Right lobe of liver (tissue), 6 donors: ENCODE data around the gene DNAJC15. TPM values are rescaled to one million over a fixed set of nuclear protein-coding genes. Genes with fewer than 3 reads are reported as not detected.

Experiments
- ATAC-seq, 4 donors: fragments of 200-7000 bp; cut with Tn5 transposase; one replicate each; pipeline ENCODE4 v1.9.1; 2020; ENCODE audit warnings: mild to moderate bottlenecking in 4 of 4, moderate library complexity in 4 of 4
- DNase-seq, 3 donors: peaks; one replicate each; pipeline ENCODE4 v3.0.0-alpha.2; 2020
- H3K27ac ChIP-seq, 3 donors: fragments of 200-600 bp; one replicate each; pipeline ENCODE4 v1.8.0; 2022
- H3K27me3 ChIP-seq, 2 donors: fragments of 200-600 bp; one replicate each; pipeline ENCODE4 v1.8.0; 2022
- H3K36me3 ChIP-seq, 4 donors: fragments of 200-600 bp; sonication (generic) in 1 of 4; one replicate each; pipeline versions ENCODE4 v1.5.1 to v1.8.0; 2017 to 2022; ENCODE audit warnings: control low read depth in 1 of 4
- H3K4me1 ChIP-seq, 4 donors: fragments of 200-600 bp; sonication (generic) in 1 of 4; one replicate each; pipeline versions ENCODE4 v1.5.1 to v1.8.0; 2017 to 2022; ENCODE audit warnings: control low read depth in 1 of 4
- H3K4me3 ChIP-seq, 3 donors: fragments of 200-600 bp; one replicate each; pipeline ENCODE4 v1.8.0; 2022
- H3K9me3 ChIP-seq, 4 donors: fragments of 200-600 bp; sonication (generic) in 1 of 4; one replicate each; pipeline versions ENCODE4 v1.5.1 to v1.8.0; 2017 to 2022; ENCODE audit warnings: control low read depth in 1 of 4
- CTCF ChIP-seq, 4 donors: fragments of 200-600 bp in 3 of 4; fragments of 450-650 bp in 1 of 4; IDR thresholded peaks; one replicate each; pipeline versions ENCODE4 v1.5.1 to v1.8.0; 2016 to 2022; ENCODE audit warnings: antibody characterized with exemption in 4 of 4, mild to moderate bottlenecking in 2 of 4
- POLR2A ChIP-seq: fragments of 450-650 bp; IDR thresholded peaks from one replicate; pipeline ENCODE4 v1.6.1; 2017; ENCODE audit warnings: antibody characterized with exemption, mild to moderate bottlenecking
- WGBS: methylation state at CpG from one replicate; pipeline ENCODE4 v1.1.6; 2018; ENCODE audit warnings: low coverage, low lambda C conversion rate; ENCODE audit not compliant: insufficient coverage; ENCODE audit errors: missing lambda C conversion rate; 5-methylcytosine and 5-hydroxymethylcytosine counted together
- intact Hi-C, 2 donors: fragments of 100-400 bp; cut with DNase I; formaldehyde crosslinking; loops; one replicate each; pipeline versions ENCODE4 v1.11.2 to v1.14.1; 2022
- total RNA-seq, 6 experiments: library from RNA; depleted of rRNA in 2 of 6; stranded (reverse); fragments of >200 nt in 2 of 6; fragmentation: NEBNext Ultra II Directional in 3 of 6; extraction: Animal tissue kit (Norgen Biotek cat#: 25700) in 3 of 6; gene quantifications; one replicate each; pipeline versions ENCODE4 v1.1.0 to v1.2.4, GENCODE V29; 2016 to 2023
- donor health status: DM: no; HTN: yes; CAD: no.
- donor health status: DM: no; HTN: no; CAD: no.
- donor health status: DM: no; HTN: no; CAD: no.
- donor health status: DM: no; HTN: yes; CAD: no.
- donor health status: DM: no; HTN: yes; CAD: no.

Gene DNAJC15
- total RNA-seq, 6 experiments from 2014 or later, result 4.1 to 9.4 (median 6.9) TPM

GRCh38 chr13:43000676-43001075, 22.7 kb upstream of the DNAJC15 start:
- Histone ChIP-seq H3K36me3 (no peaks in the 10 kb centered on the region), H3K27me3 (no peaks in the 10 kb centered on the region), H3K9me3 (no peaks in the 10 kb centered on the region), H3K4me3 (no peak overlapping the region), H3K4me1 (no peaks in the 10 kb centered on the region), H3K27ac (no peak overlapping the region)
- ATAC-seq (no peak), DNase-seq (no peak)
- intact Hi-C loops, result no loop called here
- 55% methylated on average over 4 of the region's 4 CpGs for WGBS
- TF ChIP-seq CTCF (IDR thresholded peaks at IDR 0.05) (no peak), POLR2A (no peak)

- 65% methylated on average over 2 of the region's 2 CpGs for WGBS
Observed at GRCh38 chr13:43002021-43002420, 21.4 kb upstream of the DNAJC15 start.

GRCh38 chr13:43003010-43003409, 20.4 kb upstream of the DNAJC15 start:
- ATAC-seq, result no peak
- intact Hi-C loops, result no loop called here
- no peak for DNase-seq
- no peak for TF ChIP-seq CTCF (IDR thresholded peaks at IDR 0.05)
- no peak for TF ChIP-seq POLR2A
- Histone ChIP-seq H3K4me1 (no peaks in the 10 kb centered on the region), H3K36me3 (no peaks in the 10 kb centered on the region), H3K27me3 (no peaks in the 10 kb centered on the region), H3K9me3 (no peaks in the 10 kb centered on the region), H3K27ac (no peak overlapping the region), H3K4me3 (no peak overlapping the region)
- 77% methylated on average over 2 of the region's 2 CpGs for WGBS

More at GRCh38 chr13:43002021-43002420, 21.4 kb upstream of the DNAJC15 start:
- H3K27ac ChIP-seq, result no peak overlapping the region
- H3K4me1 ChIP-seq, result no peaks in the 10 kb centered on the region
- H3K4me3 ChIP-seq, result no peak overlapping the region
- intact Hi-C loops, result no loop called here
- H3K27me3 ChIP-seq, result no peaks in the 10 kb centered on the region
- ATAC-seq (no peak), DNase-seq (no peak)
- no peaks in the 10 kb centered on the region for H3K9me3 ChIP-seq
- no peaks in the 10 kb centered on the region for H3K36me3 ChIP-seq
- TF ChIP-seq CTCF (IDR thresholded peaks at IDR 0.05) (no peak), POLR2A (no peak)

- no peak overlapping the region for H3K4me3 ChIP-seq
- no peaks in the 10 kb centered on the region for H3K36me3 ChIP-seq
- WGBS, result 93% methylated on average over 6 of the region's 6 CpGs
- TF ChIP-seq POLR2A (no peak), CTCF (IDR thresholded peaks at IDR 0.05) (no peak)
- DNase-seq (no peak), ATAC-seq (no peak)
- intact Hi-C loops, result no loop called here
- no peaks in the 10 kb centered on the region for H3K4me1 ChIP-seq
- H3K27ac ChIP-seq, result no peak overlapping the region
- H3K9me3 ChIP-seq, result no peaks in the 10 kb centered on the region
- H3K27me3 ChIP-seq, result no peaks in the 10 kb centered on the region
Observed at GRCh38 chr13:43003729-43004128, 19.7 kb upstream of the DNAJC15 start.
